Lower leg skin (tissue), 3 donors: ENCODE results near the gene PHRF1.

Source experiments
- CTCF ChIP-seq, 3 donors: fragments of 450-650 bp; IDR thresholded peaks; one replicate each; pipeline ENCODE4 v1.5.1; 2016; ENCODE audit warnings: antibody characterized with exemption in 3 of 3, mild to moderate bottlenecking in 3 of 3, moderate library complexity in 2 of 3
- POLR2A ChIP-seq, 2 donors: fragments of 450-650 bp; IDR thresholded peaks; one replicate each; pipeline ENCODE4 v1.6.1; 2016 to 2017; ENCODE audit warnings: antibody characterized with exemption in 2 of 2, mild to moderate bottlenecking in 1 of 2, moderate library complexity in 1 of 2

DNA sequence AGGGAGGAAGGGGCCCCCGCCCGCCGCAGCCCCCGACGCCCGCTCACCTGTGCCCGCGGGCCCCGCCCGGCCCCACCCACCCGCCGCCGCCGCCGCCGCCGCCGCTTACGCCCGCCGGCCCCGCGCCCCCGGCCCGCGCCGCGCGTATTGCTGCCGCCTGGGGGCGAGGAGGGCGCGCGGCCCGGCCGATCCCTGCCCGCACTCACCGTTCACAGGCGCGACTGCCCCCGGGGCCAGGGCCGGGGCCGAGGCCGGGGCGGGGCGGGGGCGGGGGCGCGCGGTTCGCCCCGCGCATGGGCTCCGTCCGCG is 41.1 kb upstream of the PHRF1 start:
- TF ChIP-seq CTCF (IDR thresholded peaks at IDR 0.05) (no peak), POLR2A (IDR thresholded peaks at IDR 0.05) (no peak)
